Chondrocyte (in vitro differentiated cells): ENCODE results near the gene PIBF1. TPM values are rescaled to one million over a fixed set of nuclear protein-coding genes. Genes with fewer than 3 reads are reported as not detected.
A peak's percentile ranks its signal among the peaks of the same experiment; 100 is the strongest.
"Not testable (repeated sequence)": the region's sequence is repeated elsewhere in the genome, so short reads cannot be mapped to it uniquely, and the experiment has no call there.

ENCODE experiments used
- DNase-seq: peaks from one replicate; pipeline ENCODE4 v3.0.0; 2021; ENCODE audit warnings: mixed read lengths, low spot score
- H3K27ac Mint-ChIP-seq: one replicate; pipeline ENCODE4 v1.8.0; 2021; ENCODE audit warnings: mild to moderate bottlenecking, moderate library complexity, mixed read lengths; ENCODE audit not compliant: unreplicated experiment
- H3K27me3 Mint-ChIP-seq: 2 replicates; pipeline ENCODE4 v1.8.0; 2021; ENCODE audit warnings: low read depth, mixed read lengths
- H3K36me3 Mint-ChIP-seq: 2 replicates; pipeline ENCODE4 v1.8.0; 2021; ENCODE audit warnings: low read depth, mixed read lengths
- H3K4me1 Mint-ChIP-seq: 2 replicates; pipeline ENCODE4 v1.8.0; 2021; ENCODE audit warnings: low read depth, mild to moderate bottlenecking, mixed read lengths
- H3K4me3 Mint-ChIP-seq: one replicate; pipeline ENCODE4 v1.8.0; 2021; ENCODE audit warnings: mild to moderate bottlenecking, moderate library complexity, mixed read lengths; ENCODE audit not compliant: unreplicated experiment
- H3K9me3 Mint-ChIP-seq: 2 replicates; pipeline ENCODE4 v1.8.0; 2021; ENCODE audit warnings: low read depth, mixed read lengths
- CTCF ChIP-seq: fragments of 200-600 bp; sonication (generic); IDR thresholded peaks from 2 replicates; pipeline ENCODE4 v1.5.0; 2021; ENCODE audit warnings: antibody characterized with exemption, mild to moderate bottlenecking, moderate library complexity
- total RNA-seq: library from RNA; stranded (reverse); gene quantifications from 3 replicates; pipeline ENCODE4 v1.2.1, GENCODE V29; 2021

The PIBF1 gene
- total RNA-seq, 1 donor from 2014 or later: 18.2 TPM

- no peaks in the 10 kb centered on the region for H3K27me3 Mint-ChIP-seq
- peak overlapping the region; percentile 96 for H3K4me3 Mint-ChIP-seq
- peaks cover 4% of the 10 kb centered on the region for H3K36me3 Mint-ChIP-seq
- no peak for DNase-seq
- no peaks in the 10 kb centered on the region for H3K9me3 Mint-ChIP-seq
- TF ChIP-seq CTCF: no peak
- H3K4me1 Mint-ChIP-seq: peaks cover 52% of the 10 kb centered on the region
- H3K27ac Mint-ChIP-seq: peak overlapping the region; percentile 98
These were observed 784 bp downstream of the PIBF1 start for GRCh38 chr13:72782717-72783116.

- not testable (repeated sequence) for H3K9me3 Mint-ChIP-seq, DNase-seq, H3K27ac Mint-ChIP-seq, H3K4me3 Mint-ChIP-seq, H3K27me3 Mint-ChIP-seq, H3K36me3 Mint-ChIP-seq
- peaks cover 42% of the 10 kb centered on the region for H3K4me1 Mint-ChIP-seq
These were observed 2.7 kb downstream of the PIBF1 start for GRCh38 chr13:72784679-72785078.

- H3K9me3 Mint-ChIP-seq: no peaks in the 10 kb centered on the region
- H3K27ac Mint-ChIP-seq: no peak overlapping the region
- H3K4me1 Mint-ChIP-seq: peaks cover 17% of the 10 kb centered on the region
- H3K27me3 Mint-ChIP-seq: no peaks in the 10 kb centered on the region
- H3K36me3 Mint-ChIP-seq: peaks cover 11% of the 10 kb centered on the region
- no peak for DNase-seq
- no peak overlapping the region for H3K4me3 Mint-ChIP-seq
- no peak for TF ChIP-seq CTCF
These were observed 6.9 kb downstream of the PIBF1 start for GRCh38 chr13:72788831-72789230.

- H3K4me1 Mint-ChIP-seq: no peaks in the 10 kb centered on the region
- no peak for DNase-seq
- no peaks in the 10 kb centered on the region for H3K27me3 Mint-ChIP-seq
- no peaks in the 10 kb centered on the region for H3K9me3 Mint-ChIP-seq
- no peak overlapping the region for H3K27ac Mint-ChIP-seq
- H3K4me3 Mint-ChIP-seq: no peak overlapping the region
- peaks cover 29% of the 10 kb centered on the region for H3K36me3 Mint-ChIP-seq
- no peak for TF ChIP-seq CTCF
These were observed 10.7 kb downstream of the PIBF1 start for GRCh38 chr13:72792640-72793039.

- peaks cover 29% of the 10 kb centered on the region for H3K36me3 Mint-ChIP-seq
- no peak overlapping the region for H3K4me3 Mint-ChIP-seq
- DNase-seq: no peak
- H3K27ac Mint-ChIP-seq: no peak overlapping the region
- H3K9me3 Mint-ChIP-seq: no peaks in the 10 kb centered on the region
- no peak for TF ChIP-seq CTCF
- no peaks in the 10 kb centered on the region for H3K27me3 Mint-ChIP-seq
- peaks cover 4% of the 10 kb centered on the region for H3K4me1 Mint-ChIP-seq
These were observed 16.9 kb downstream of the PIBF1 start for GRCh38 chr13:72798817-72799216.

- DNase-seq: no peak
- Mint-ChIP-seq H3K4me3 (no peak overlapping the region), H3K9me3 (no peaks in the 10 kb centered on the region), H3K27ac (no peak overlapping the region), H3K36me3 (peaks cover 17% of the 10 kb centered on the region), H3K27me3 (no peaks in the 10 kb centered on the region), H3K4me1 (peaks cover 6% of the 10 kb centered on the region)
- TF ChIP-seq CTCF: no peak
These were observed 22.4 kb downstream of the PIBF1 start for GRCh38 chr13:72804301-72804700.
